ENCODE measurements around the gene STN1.

STN1 gene

DNA sequence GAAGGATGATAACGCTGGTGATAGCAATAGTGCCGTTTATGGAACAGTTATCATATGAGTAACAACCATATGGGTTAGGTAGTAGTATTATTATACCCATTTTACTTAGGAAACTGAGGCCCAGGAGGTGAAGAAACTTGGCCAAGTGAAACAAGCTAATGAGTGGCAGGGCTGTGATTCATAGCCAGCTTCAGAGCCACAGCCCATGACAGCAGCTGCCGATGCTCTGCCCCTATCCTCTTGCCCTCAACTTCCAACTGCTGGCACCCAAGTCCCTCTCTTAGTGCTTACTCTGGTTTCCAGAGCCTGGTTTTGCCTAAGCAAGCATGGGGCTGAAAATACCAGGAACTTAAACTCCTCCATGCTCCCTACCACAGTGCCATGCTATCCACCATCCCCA lies 74.9 kb downstream of the STN1 start:
- DNase-seq (ENCODE audit: low read depth): no peak

DNA sequence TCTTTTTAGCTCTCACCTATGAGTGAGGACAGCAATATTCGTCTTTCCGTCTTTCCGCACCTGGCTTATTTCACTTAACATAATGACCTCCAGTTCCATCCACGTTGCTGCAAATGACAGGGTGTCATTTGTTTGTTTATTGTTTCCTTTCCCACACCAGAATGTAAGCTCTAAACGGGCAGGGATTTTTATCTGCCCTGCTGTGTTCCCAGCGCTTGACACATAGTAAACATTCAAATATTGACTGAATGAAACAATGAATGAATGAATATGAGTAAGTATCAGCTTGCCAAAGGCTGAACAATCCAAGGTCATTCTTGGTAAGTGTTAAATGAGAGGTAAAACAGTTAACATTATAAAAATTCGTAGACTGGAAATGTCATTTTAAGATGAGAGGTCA lies 75.4 kb downstream of the STN1 start:
- DNase-seq (ENCODE audit: low read depth): no peak

DNA sequence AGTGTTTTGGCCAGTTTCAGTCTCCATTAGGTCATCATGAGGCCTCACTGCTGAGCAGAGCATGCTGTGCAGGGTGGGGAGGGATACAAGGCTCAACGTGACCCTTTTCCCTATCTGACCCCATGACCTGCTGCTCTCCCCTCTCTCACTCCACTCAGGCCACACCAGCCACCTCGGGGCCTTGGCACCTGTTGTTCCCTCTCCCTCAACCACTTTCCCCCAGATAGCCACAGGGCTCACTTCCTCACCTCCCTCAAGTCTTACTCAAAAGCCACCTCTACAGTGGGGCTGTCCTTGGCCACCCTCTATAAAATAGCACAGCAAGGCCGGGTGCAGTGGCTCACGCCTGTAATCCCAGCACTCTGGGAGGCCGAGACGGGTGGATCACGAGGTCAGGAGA lies 76.5 kb downstream of the STN1 start:
- DNase-seq (ENCODE audit: low read depth): no peak

DNA sequence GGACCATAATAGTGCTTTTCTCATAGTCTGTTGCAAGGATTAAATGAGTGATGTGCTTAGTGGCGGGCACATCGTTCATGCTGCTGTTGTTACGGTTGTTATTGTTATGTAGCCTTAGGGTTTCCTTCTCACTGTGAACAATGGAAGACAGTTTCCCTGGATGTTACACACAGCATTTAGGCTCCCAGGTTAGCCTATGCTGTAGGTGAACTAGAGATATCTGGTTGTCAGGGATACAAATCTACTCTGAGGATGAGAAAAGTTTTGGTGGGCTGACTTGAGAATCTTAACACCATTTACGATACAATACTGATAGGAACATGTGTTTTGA lies 77.3 kb downstream of the STN1 start:
- DNase-seq (ENCODE audit: low read depth): no peak

DNA sequence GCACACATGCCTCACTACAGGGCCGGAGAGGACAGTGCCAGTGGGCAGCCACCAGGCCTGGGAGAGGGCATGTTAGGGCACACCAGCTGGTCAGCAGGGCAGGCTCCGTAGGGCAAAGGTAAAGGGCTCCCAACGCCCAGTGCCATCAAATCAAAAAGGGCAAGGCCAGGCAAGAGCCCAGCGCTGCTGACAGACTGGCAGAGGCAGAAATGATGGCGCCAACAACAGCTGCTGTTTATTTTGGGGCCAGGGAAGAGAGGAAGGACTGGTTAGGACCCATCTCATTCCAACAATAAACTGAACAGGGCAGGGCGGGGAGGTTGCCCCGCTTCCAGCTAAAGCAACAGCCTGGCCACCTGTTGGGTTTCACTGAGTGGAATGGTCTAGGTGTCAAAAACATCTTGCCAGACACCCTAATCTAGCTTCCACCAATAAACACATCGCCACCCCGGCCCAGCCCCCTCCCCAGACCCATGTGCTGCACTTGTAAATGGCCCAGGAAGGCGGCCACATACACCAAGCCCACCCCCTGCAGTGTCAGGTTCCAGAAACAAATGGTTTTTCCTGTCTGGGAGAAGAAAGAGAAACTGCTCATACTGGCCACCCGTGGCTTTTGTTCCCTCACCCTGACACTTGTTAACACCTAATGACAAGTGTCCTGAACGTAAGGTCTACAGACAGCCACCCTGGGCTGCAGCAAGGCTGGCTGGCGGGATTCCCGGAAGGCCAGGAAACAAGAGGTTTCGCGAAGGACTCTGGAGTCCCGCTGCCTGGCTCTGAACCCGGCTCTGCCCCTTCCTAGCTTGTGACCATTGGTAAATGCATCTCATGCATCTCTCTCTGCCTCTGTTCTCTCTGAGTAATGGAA lies 77.9 kb downstream of the STN1 start:
- DNase-seq (ENCODE audit: low read depth): no peak

DNA sequence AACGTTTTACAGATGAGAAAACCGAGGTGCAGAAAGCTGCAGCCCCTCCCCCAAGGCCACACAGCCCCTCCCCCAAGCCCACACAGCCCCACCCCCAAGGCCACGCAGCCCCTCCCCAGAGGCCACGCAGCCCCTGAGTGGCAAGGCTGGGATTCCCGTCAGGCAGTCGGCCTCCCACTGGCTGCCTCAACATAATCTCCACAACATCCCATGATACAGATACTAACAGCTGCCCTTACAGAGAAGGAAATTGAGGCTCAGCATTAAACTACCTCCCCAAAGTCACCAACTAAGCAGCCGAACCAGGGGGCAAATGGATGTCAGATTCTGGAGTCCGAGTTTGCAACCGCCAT lies 78.5 kb downstream of the STN1 start:
- DNase-seq (ENCODE audit: low read depth): no peak

GRCh38 chr10:103838862-103839518 lies 79.0 kb downstream of the STN1 start:
- DNase-seq (ENCODE audit: low read depth): no peak

DNA sequence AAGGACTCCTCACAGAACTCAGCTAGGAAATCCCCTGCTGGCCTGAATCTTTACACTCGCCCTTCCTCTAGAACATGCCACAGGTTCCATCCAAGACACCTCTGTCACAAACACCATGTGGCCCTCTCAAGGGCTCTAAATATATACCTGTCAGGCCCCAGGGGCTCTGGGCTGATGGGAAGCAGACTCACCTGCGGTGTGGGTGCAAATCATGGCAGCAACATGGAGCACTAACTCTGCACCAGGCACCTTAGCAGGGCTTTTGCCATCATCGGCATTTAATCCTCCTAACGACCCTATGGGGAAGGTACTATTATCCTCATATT lies 80.0 kb downstream of the STN1 start:
- no peak for DNase-seq (ENCODE audit: low read depth)

DNA sequence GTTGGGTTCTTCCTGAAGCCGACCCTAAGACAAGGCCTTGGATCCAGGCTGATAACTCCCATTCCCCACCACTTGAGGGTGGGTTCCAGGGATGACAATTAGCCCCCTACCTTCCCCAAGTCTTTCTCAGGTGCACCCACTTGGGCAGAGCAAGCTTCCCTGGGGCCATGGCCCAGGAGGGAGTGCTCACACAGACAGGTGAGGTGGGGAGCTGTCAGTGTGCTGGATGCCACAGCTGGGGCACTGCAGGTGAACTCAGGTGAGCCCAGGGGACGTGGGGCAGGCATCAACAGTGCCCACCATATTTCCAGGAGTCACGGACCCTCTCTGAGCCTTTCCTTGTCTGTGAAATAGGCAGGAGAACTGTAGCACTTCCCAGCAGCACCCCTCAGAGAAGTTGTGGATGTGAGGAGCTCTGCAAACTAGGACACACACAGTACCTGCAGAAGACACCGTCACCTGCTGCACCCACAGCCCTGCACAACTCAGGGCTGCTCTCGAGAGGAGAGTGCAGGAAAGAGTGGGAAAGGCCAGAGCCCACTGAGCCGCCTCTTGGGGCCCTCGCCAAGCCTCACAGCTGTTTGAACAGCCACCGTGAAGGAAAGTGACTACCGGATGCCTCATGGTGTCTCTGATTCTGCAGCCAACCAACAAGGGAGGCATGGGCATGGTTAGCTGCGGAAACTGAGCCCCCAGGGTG lies 80.5 kb downstream of the STN1 start:
- no peak for DNase-seq (ENCODE audit: low read depth)

- DNase-seq (ENCODE audit: low read depth): no peak
These were observed 81.1 kb downstream of the STN1 start for GRCh38 chr10:103836861-103837260.

- no peak for DNase-seq (ENCODE audit: low read depth)
These were observed 81.7 kb downstream of the STN1 start for GRCh38 chr10:103836273-103836672.

DNA sequence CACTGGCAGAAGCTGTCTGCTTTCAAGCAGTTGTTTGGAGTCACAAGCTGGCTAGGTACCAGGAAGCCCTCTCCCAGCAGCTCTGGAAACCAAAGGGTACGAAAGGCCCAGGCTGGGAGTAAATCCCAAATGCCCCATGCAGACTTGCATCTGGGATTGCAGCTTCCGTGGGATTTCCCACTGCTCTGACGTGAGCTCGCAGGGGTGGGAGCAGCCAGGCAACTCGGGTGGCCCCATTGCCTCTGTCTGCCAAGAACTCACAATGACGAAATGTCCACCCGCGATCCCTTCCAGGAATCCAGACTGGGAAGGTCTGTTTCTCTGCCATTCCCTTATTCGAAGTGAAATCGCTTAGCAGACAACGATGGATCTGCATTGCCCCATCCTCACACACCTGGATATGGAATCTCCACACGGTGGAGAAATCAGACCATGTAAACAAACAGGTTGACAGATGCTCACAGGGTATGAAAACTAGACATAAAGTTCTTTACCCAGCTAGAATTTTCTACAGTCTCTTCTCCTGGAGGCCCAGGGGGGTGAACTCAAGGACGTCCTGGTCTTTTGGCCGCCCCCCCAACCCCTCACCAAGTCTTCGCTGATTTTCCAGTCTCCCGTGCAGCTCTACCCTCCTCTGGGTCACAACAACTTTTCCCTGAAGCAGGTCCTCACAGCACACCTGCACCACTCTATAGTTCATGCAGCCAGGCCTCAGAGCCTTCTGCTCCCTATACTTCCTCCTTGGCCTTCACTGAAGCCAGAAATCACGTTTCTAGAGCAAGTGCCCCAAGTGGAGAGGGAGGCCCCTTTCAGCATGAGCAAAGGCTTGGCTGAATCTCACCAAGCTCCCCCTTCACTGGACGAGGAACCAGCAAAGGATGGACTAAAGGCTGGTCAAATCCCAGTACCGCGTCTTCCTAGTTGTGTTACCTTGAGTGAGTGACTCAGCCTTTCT lies 82.6 kb downstream of the STN1 start:
- no peak for DNase-seq (ENCODE audit: low read depth)

DNA sequence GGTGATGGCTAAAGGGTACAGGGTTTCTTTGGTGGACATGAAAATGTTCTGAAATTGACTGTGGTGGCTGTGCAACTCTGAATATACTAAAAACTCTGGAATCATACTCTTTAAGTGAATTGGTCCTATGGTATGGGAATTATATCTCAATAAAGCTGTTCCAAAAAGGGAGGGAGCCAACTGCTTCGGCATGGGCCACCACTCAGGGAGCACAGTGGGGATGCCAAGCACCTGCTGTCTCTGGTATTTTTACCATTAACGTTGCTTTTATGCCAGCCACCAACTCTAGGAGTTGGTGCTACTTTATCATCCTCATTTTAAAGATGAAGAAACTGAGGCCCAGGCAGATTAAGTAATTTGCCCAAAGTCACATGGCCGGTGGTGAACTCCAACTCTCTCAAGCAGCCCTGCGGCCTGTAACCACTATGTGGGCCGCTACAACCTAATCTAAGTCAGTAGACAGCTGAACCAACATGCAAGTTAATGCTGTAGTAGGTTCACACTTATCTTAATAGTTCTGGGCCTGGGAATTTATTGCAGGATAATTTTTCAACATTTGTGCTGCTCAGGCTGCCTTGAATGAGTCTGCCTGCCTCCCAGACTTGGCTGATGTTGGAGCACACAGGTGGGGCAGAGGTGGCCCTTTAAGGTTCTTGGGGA lies 83.4 kb downstream of the STN1 start:
- no peak for DNase-seq (ENCODE audit: low read depth)

DNA sequence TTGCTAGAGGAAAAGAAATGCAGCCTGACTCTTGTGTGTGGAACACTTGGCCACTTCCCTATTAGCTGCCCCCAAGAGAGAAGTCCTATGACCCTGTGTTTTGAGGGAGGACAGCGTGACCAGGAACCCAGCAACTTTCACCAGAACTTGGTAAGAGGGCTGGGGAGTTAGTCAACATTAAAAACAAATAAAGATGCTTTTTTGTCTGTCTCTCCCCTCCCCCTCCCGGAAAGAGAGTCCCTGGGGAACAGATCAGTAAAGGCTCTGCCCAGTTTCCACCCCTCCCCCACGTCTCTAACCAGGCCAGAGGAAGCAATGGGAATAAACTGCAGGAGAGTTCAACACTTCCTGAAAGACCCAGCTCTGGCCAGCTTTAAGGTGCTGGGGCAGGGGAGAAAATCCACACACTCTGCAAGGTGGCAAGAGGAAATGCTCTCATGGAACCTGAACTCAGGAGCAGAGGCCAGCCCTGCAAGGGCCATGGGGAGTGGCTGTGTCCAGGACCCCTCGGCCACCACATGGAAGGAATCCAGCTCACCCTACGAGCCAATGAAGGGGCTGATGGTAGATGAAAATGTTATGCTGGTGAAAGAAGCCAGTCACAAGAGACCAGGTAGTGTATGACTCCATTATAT lies 84.1 kb downstream of the STN1 start:
- no peak for DNase-seq (ENCODE audit: low read depth)

DNA sequence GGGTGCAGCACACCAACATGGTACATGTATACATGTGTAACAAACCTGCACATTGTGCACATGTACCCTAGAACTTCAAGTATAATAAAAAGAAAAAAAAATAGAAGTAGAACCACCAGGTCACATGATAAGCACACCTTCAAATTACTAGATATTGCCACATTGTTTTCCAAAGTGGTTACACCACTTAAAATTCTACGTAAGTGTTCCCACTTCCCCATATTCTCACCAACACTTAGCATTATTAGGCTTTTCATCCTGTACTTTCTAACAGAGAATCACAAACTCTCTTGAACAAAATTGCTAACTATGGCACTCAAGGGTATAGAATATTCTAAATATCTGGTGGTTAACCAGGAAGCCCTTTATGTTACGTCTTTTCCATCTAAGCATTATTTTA lies 85.2 kb downstream of the STN1 start:
- no peak for DNase-seq (ENCODE audit: low read depth)

Data from HS-5 (cell line).